ENCODE results near the gene SCAF1.
A peak's percentile ranks its signal among the peaks of the same experiment; 100 is the strongest.
"Not testable (repeated sequence)": the region's sequence is repeated elsewhere in the genome, so short reads cannot be mapped to it uniquely, and the experiment has no call there.

Gene SCAF1

DNA sequence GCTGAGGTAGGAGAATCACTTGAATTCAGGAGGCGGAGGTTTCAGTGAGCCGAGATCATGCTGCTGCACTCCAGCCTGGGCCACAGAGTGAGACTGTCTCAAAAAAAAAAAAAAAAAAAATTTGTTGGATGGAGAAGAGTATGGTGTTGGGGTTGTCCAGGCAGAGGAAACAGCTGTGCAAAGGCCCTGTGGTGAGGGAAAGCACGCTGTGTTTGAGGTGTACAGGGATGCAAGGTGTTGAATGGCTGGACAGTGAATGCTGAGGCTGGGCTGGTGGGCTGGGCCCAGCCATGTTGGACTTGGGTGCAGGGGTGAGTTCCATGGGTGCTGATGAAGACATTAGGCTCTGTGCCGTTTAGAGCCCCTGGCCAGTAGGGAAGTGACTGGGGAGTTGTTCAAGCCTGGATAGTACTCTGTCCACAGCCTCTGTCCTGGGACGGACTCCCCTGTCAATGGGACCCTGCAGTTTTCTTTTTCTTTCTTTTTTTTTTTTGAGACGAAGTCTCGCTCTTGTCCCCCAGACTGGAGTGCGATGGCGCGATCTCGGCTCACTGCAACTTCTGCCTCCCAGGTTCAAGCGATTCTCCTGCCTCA, 32.4 kb upstream of the SCAF1 start:
- TF ChIP-seq, protein P1, sequence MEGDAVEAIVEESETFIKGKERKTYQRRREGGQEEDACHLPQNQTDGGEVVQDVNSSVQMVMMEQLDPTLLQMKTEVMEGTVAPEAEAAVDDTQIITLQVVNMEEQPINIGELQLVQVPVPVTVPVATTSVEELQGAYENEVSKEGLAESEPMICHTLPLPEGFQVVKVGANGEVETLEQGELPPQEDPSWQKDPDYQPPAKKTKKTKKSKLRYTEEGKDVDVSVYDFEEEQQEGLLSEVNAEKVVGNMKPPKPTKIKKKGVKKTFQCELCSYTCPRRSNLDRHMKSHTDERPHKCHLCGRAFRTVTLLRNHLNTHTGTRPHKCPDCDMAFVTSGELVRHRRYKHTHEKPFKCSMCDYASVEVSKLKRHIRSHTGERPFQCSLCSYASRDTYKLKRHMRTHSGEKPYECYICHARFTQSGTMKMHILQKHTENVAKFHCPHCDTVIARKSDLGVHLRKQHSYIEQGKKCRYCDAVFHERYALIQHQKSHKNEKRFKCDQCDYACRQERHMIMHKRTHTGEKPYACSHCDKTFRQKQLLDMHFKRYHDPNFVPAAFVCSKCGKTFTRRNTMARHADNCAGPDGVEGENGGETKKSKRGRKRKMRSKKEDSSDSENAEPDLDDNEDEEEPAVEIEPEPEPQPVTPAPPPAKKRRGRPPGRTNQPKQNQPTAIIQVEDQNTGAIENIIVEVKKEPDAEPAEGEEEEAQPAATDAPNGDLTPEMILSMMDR (conservative IDR thresholded peaks at IDR 0.05): no peak
- no peak overlapping the region for H3K27ac ChIP-seq

DNA sequence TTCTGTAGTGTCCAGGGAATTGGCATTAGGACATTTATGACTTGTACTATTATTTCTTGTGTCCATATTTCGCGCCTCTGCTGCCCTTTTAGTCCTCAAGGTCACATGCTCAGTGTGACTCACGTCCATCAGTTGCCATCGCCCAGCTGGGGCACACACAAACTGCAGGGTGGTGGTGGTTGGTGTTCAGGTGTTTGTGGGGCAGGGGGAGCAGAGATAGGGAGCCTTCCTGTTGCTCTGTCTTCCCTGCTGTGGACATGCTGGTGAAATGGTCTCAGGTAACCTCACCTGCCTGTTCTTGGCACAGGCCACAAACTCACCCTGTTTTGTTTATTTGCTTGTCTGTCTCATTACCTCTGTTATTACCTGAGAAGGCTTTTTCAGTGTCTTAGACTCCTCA, 28.6 kb upstream of the SCAF1 start:
- H3K27ac ChIP-seq: peak overlapping the region; percentile 57
- TF ChIP-seq, protein P1 (conservative IDR thresholded peaks at IDR 0.05): no peak

DNA sequence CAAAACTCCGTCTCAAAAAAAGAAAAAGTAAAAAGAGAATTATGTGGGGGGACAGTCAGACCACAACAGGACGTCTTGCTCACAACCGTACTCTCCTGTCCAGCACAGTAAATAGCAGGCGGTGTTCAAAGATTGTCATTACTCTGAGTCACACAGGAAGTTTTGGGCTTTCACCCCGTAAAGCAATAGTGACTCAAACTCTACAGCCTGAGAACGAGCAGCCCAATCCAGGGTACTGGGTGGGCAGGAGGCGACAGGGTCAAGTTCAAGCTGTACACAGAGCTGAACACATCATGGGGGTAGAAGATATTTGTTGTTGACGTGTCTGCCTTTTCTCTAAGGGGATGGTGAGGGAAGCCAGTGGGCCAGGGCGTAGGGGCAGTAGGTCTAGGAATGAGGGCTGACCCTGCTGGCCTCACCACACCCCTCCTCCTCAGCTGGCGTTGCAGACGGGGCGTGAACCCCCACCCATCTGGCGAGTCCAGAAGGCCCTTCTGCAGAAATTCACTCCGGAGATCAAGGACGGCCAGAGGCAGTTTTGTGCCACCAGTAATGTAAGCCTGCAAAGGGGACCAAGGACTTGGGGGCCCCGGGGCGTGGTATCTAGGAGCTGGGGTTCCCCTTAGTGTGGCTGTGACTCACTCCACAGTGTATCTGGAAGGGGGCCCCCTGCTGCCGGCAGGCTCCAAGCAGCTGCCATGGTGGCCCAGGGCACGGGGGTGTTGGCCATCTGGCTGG, 27.7 kb upstream of the SCAF1 start:
- peak overlapping the region; percentile 57 for H3K27ac ChIP-seq
- TF ChIP-seq, protein P1 (conservative IDR thresholded peaks at IDR 0.05): no peak

DNA sequence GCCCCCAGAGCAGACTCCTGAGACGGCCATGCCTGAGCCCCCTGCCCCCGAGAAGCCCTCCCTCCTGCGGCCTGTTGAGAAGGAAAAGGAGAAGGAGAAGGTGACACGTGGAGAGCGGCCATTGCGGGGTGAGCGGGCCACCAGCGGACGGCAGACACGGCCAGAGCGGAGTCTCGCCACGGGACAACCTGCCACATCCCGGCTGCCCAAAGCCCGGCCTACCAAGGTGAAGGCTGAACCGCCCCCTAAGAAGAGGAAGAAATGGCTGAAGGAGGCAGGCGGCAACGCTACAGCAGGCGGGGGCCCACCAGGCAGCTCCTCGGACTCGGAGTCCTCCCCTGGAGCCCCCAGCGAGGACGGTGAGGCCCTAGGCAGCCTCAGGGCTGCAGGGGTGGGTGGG, 26.1 kb upstream of the SCAF1 start:
- no peak overlapping the region for H3K27ac ChIP-seq
- TF ChIP-seq, protein P1 (conservative IDR thresholded peaks at IDR 0.05): no peak

DNA sequence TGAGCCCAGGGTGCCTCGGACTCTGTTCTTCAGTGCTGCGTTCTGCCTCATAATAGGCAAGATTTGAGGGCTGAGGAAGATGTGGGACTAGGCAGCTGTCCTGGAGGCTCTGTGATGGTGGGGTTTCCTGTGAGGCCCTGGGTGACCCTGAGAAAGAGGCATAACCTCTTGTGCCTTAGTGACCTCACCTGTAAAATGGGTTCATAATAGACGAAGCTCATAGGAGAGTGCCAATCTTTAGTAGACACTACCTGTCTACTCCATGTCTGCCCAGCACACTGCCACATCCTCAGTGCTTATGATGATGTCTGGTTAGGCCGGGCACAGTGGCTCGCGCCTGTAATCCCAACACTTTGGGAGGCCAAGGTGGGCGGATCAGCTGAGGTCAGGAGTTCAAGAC, 25.5 kb upstream of the SCAF1 start:
- TF ChIP-seq, protein P1 (conservative IDR thresholded peaks at IDR 0.05): no peak

DNA sequence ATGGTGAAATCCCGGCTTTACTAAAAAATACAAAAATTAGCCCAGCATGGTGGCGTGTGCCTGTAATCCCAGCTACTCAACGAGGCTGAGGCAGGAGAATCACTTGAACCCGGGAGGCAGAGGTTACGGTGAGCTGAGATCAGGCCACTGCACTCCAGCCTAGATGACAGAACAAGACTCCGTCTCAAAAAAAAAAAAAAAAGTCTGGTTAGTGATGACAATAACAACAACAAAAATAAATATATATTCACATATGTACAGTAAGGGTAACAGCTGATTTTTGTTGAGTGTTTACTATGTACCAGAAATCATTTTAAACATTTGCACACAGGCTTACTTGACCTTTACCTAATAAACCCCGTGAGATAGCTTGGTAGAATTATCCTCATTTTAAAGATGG, 25.1 kb upstream of the SCAF1 start:
- TF ChIP-seq, protein P1 (conservative IDR thresholded peaks at IDR 0.05): no peak
- H3K27ac ChIP-seq: no peak overlapping the region

More for the DNA sequence above, 25.5 kb upstream of the SCAF1 start:
- no peak overlapping the region for H3K27ac ChIP-seq

DNA sequence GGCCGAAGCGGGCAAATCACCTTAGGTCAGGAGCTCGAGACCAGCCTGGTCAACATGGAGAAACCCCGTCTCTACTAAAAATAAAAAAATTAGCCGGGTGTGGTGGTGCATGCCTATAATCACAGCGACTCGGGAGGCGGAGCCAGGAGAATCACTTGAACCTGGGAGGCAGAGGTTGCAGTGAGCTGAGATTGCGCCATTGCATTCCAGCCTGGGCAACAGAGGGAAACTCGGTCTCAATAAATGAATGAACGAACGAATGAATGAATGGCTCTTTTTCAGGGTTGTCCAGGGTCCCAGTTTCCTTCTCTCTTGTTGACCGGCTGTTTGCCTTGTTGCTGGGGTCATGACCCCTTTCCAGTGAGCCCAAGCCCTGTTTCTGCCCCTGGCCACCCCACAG, 24.1 kb upstream of the SCAF1 start:
- H3K27ac ChIP-seq: not testable (repeated sequence)

Measured in VCaP (cell line).